Measurements from ENCODE around the gene ATP8B2. TPM values are rescaled to one million over a fixed set of nuclear protein-coding genes. Genes with fewer than 3 reads are reported as not detected.

Gene ATP8B2
- total RNA-seq, 1 donor from 2014 or later = 68.7 TPM

GRCh38 chr1:154327466-154328317 lies 2.4 kb downstream of the ATP8B2 start:
- no peak for DNase-seq
- Mint-ChIP-seq H3K27me3 (ENCODE audit: unreplicated experiment) (peaks cover 17% of the 10 kb centered on the region), H3K36me3 (ENCODE audit: unreplicated experiment) (peaks cover 3% of the 10 kb centered on the region), H3K9me3 (ENCODE audit: unreplicated experiment) (peaks cover 8% of the 10 kb centered on the region), H3K4me3 (ENCODE audit: unreplicated experiment) (peak overlapping the region; percentile 82), H3K27ac (ENCODE audit: unreplicated experiment) (no peak overlapping the region), H3K4me1 (ENCODE audit: low read depth, unreplicated experiment) (peaks cover 29% of the 10 kb centered on the region)
- TF ChIP-seq, protein P1, sequence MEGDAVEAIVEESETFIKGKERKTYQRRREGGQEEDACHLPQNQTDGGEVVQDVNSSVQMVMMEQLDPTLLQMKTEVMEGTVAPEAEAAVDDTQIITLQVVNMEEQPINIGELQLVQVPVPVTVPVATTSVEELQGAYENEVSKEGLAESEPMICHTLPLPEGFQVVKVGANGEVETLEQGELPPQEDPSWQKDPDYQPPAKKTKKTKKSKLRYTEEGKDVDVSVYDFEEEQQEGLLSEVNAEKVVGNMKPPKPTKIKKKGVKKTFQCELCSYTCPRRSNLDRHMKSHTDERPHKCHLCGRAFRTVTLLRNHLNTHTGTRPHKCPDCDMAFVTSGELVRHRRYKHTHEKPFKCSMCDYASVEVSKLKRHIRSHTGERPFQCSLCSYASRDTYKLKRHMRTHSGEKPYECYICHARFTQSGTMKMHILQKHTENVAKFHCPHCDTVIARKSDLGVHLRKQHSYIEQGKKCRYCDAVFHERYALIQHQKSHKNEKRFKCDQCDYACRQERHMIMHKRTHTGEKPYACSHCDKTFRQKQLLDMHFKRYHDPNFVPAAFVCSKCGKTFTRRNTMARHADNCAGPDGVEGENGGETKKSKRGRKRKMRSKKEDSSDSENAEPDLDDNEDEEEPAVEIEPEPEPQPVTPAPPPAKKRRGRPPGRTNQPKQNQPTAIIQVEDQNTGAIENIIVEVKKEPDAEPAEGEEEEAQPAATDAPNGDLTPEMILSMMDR (IDR thresholded peaks at IDR 0.05; ENCODE audit: partially characterized antibody, unreplicated experiment) = no peak

- peaks cover 17% of the 10 kb centered on the region for H3K27me3 Mint-ChIP-seq (ENCODE audit: unreplicated experiment)
- TF ChIP-seq, protein P1 (IDR thresholded peaks at IDR 0.05; ENCODE audit: partially characterized antibody, unreplicated experiment) = no peak
- H3K9me3 Mint-ChIP-seq (ENCODE audit: unreplicated experiment) = peaks cover 8% of the 10 kb centered on the region
- H3K4me1 Mint-ChIP-seq (ENCODE audit: low read depth, unreplicated experiment) = peaks cover 29% of the 10 kb centered on the region
- H3K36me3 Mint-ChIP-seq (ENCODE audit: unreplicated experiment) = peaks cover 3% of the 10 kb centered on the region
- peak; percentile 71 for DNase-seq
- H3K27ac Mint-ChIP-seq (ENCODE audit: unreplicated experiment) = peak overlapping the region; percentile 85
- H3K4me3 Mint-ChIP-seq (ENCODE audit: unreplicated experiment) = peak overlapping the region; percentile 87
Measured at GRCh38 chr1:154328318-154329151, 3.2 kb downstream of the ATP8B2 start.

DNA sequence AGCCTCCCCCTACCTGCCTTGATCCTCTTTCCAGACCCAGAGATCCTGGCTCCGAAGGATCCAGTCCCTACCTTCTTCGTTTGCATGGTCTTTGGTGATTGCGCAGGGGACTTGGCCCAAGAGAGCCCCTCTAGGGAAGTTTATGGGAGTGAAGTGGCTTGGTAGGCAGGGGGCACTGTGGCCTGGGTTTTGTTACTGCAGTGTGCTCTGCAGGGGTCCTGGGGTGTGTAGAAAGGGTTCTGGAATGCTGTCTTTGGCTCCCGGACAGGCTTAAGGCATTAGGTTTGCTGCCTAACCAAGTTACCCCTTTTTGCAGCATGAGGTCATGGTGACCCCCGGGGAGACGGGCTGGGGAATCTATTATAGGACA lies 3.8 kb downstream of the ATP8B2 start:
- H3K9me3 Mint-ChIP-seq (ENCODE audit: unreplicated experiment) = peaks cover 6% of the 10 kb centered on the region
- TF ChIP-seq, protein P1 (IDR thresholded peaks at IDR 0.05; ENCODE audit: partially characterized antibody, unreplicated experiment) = no peak
- H3K27ac Mint-ChIP-seq (ENCODE audit: unreplicated experiment) = peak overlapping the region; percentile 85
- peaks cover 3% of the 10 kb centered on the region for H3K36me3 Mint-ChIP-seq (ENCODE audit: unreplicated experiment)
- peak overlapping the region; percentile 87 for H3K4me3 Mint-ChIP-seq (ENCODE audit: unreplicated experiment)
- peaks cover 17% of the 10 kb centered on the region for H3K27me3 Mint-ChIP-seq (ENCODE audit: unreplicated experiment)
- H3K4me1 Mint-ChIP-seq (ENCODE audit: low read depth, unreplicated experiment) = peaks cover 29% of the 10 kb centered on the region
- DNase-seq = peak; percentile 48

- H3K27ac Mint-ChIP-seq (ENCODE audit: unreplicated experiment) = peak overlapping the region; percentile 85
- TF ChIP-seq, protein P1 (IDR thresholded peaks at IDR 0.05; ENCODE audit: partially characterized antibody, unreplicated experiment) = no peak
- peaks cover 29% of the 10 kb centered on the region for H3K4me1 Mint-ChIP-seq (ENCODE audit: low read depth, unreplicated experiment)
- peak; percentile 36 for DNase-seq
- H3K27me3 Mint-ChIP-seq (ENCODE audit: unreplicated experiment) = peaks cover 17% of the 10 kb centered on the region
- H3K4me3 Mint-ChIP-seq (ENCODE audit: unreplicated experiment) = peak overlapping the region; percentile 87
- peaks cover 6% of the 10 kb centered on the region for H3K9me3 Mint-ChIP-seq (ENCODE audit: unreplicated experiment)
- peaks cover 3% of the 10 kb centered on the region for H3K36me3 Mint-ChIP-seq (ENCODE audit: unreplicated experiment)
Measured at GRCh38 chr1:154329551-154330131, 4.3 kb downstream of the ATP8B2 start.
